GM19193 (cell line): ENCODE measurements around the gene ANO2.

Experiments used
- POLR2A ChIP-seq: IDR thresholded peaks from 4 replicates; pipeline ENCODE4 v1.6.1; 2011; ENCODE audit not compliant: insufficient read depth, insufficient read length; ENCODE audit errors: extremely low read depth

ANO2 gene

GRCh38 chr12:5969156-5969973 is 24.3 kb upstream of the ANO2 start:
- TF ChIP-seq POLR2A, result no peak

GRCh38 chr12:5967645-5968415 is 22.8 kb upstream of the ANO2 start:
- no peak for TF ChIP-seq POLR2A

DNA sequence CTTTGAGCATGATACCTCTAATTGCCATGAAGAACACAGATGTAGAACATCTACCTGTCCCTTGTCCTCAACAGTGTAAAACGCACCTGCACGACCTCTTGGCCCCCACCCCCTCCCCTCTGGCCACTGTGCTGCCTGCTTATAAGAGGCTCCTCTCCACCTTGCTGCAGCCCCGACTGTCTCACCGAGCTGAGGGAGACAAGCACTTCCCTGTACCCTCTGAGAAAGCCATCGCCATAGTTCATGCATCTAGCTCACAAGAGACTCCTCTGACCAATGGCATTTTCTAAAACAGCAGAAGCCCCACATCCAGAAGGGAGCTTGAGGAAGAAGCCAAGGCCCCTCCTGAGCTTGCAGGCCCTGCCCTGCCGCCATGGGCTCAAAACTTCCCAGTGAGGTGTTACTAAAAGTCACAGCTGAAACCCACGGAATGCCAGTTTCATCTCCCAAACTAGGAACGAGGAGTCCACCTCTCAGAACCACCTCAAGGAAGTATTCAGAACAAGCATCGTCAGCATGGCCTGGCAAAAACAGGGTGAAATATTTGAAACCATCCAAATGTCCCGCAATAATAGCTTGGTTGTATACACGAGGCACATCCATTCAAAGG is 21.5 kb upstream of the ANO2 start:
- TF ChIP-seq POLR2A, result no peak

DNA sequence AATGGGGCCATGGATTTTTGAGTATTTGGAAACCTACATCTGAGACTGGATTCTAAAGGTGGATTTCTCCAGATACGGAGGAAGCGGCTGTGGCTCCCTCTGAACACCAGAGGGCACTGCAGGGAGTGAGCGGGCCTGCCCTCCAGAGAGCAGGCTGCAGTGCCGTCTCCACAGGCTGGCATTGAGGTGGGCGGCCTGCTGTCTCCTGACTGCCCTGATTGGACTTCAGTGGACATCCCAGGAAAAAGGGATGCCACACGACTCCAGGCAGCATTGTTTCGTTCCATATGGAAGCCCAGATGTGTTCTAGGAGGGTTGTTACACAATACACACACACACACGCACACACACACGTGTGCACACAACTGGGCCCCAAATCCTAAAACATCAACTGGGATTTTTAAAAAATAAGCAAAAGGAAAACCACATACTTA is 20.9 kb upstream of the ANO2 start:
- TF ChIP-seq POLR2A, result no peak

DNA sequence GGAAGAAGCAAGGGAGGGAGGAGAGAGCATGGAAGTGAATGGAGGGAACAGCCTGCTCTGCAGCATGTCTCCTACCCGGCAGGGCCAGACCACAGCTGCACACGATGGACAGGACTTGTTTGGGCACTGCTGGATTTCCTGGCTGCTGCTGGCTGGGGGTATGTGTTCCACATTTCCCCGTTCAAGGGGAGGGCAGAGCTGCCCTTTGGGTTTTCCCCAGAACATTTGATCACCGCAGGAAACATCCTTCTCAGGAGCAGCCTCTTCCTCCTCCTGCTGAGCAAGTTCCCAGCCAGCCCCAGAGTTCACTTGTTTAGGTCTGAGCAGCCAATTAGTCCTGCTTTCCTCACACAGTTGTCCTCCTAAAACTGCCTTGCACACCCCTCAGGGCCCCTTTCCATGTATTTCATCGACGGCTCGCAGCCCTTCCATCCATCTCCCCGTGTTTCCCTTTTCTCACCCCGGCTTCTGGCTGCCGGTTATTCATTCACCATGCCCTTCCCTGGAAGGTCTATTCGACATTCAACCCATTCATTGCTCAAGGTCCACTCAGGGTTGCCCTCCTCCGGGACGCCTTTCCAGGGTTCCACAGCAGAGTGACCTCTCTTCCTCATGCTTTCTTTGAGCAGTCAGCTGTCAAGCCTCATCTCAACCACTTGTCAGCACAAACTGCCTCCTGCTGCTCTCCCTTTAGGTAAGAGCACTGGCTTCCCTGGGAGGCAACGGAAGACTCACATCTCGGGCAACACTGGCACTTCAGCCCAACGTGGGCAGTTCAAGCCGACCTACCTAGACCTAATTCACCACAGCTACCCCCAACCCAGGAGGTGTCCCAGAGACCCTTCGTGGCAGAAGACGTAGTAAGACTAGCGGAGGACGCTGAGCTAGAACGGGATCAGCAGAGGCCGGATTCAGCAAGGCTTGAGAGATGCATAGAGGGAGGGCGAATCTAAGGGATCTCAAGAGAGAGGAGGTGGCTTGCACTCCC is 20.1 kb upstream of the ANO2 start:
- TF ChIP-seq POLR2A, result no peak

DNA sequence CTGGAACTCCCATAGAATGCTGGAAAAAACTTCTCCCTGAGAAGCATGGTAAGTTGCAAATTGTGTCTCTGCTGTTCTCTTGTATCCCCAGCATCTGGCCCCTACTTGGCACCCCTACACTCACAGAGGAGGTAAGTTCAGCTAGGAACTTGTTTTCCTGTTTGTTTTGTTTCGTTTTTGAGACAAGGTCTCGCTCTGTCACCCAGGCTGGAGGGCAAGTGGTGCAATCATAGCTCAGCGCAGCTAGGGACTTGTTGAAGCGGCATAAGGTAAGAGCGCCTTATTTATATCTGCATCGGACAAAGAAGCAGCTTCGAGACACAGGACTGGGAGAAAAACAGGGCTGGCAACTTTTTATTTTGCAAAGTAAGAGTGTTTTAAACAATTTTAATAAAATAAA is 18.5 kb upstream of the ANO2 start:
- no peak for TF ChIP-seq POLR2A

GRCh38 chr12:5960783-5961182 is 15.7 kb upstream of the ANO2 start:
- no peak for TF ChIP-seq POLR2A

DNA sequence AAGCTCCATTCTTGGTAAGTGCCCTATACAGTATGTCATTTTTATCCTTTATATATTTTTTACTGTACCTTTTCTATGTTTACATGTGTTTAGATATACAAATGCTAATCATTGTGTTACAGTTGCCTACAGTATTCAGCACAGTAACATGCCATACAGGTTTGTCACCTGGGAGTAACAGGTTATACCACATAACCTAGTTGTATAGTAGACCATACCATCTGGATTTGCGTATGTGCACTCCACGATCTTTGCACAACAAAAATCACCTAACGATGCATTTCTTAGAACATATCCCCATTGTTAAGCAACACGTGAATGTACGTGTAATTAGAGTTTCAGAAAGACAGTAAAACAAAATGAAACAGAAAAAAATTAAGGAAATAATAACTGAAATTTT is 11.9 kb upstream of the ANO2 start:
- no peak for TF ChIP-seq POLR2A

DNA sequence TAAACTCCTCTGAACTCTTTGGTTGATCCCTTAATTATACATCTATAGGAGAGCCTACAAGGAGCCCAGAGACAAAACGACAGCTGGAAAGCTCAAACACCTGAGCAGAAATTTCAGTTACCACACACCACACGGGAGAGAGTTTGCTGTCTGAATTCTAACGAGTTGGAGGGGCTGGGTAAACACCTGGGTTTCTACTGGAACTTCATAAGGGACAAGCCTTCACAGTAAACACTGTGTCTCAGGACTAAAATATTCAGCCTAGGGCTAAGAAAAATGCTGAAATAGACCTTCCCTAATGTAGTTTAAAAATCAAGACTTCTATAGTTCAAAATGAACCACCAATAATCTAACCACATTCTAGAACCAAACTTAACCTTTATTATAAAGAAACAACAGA is 9.6 kb upstream of the ANO2 start:
- TF ChIP-seq POLR2A, result no peak

DNA sequence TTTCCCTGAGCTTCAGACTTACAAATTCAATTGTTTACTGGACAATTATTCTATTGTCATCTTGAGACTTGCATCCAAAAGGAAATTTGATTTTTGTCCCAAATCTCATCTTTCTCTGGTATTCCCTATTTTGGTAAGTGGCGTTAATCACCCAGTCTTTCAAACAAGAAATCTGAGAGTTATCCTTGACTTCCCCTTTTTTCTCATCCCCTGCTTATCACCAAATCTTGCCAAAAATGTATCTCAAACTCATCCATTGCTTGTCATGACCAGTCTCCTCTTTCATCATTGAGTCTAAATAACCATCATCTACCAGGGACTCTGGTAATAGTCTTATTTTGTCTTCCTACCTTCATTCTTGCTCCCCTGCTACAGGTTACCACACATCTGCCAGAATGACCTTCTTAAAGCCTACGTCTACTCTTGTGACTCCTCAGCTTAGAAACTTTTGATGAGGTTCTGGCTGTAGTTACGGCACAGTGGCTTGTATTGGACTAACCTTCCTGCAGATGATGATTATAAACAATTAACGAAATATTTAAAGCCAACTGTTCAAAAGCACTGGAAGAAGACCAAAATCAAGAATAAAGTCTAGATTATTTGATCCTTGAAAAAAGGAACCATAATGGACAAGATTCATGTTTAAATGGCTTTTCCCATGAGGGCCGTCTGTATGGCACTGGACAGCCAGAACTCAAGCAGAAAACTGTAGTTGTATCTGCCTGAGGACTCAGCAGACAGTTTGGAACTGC is 9.0 kb upstream of the ANO2 start:
- TF ChIP-seq POLR2A, result no peak

GRCh38 chr12:5952031-5952430 is 7.0 kb upstream of the ANO2 start:
- no peak for TF ChIP-seq POLR2A

DNA sequence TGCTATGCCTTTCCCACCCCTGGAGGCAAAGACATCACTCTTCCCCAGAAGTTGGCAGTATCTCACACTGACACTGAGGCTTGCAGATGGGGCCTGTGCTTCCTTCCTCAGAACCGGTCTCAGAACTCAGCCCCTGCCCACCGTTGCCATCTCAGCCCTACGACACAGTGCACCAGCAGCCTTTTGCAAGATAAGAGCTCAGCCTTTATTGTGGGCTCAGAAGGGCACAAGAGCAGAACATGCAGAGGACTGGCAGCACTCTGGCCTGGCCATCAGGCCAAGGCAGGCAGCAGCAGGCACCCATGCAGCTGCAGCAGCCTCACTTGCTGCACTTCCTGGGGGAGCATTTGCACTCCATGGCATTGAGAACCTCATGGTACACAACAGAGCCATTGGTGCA is 3.6 kb upstream of the ANO2 start:
- no peak for TF ChIP-seq POLR2A

DNA sequence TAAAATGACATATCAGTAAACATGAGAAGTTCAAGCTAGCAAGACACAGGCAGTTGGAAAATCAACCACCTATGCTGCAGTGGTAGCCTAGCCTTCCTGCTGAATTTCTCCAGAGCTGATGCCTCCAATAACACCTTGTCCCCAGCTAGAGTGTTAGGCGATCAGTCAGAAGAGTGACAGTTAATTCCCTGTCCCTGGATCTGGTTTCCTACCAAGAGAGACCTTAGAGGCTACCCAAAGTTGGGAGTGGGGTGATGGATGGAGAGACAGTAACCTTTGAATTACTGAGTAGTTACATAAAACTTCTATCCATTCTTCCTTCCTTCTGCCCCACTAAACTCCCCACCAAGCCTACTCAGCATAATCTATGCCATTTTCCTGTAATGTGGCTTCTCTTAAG is 1.9 kb upstream of the ANO2 start:
- no peak for TF ChIP-seq POLR2A

DNA sequence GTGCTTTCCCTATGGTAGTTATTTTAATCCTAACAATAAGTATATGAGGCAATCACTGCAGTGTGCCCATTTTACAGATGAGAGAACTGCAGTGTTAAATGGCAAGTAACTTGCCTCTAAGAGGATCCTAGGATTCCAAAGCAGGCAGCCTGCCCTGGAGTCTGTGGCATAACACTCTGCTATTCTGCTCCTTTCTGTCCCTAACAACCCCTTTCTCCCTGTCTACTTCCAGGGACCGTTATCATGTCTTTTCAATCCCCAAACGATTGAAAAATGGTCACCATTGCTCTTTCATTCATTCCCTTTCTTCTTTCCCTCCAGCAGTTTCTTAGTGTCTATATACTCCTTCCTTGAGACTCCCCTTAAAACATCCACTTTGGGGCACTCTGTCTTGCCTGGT is 1.3 kb upstream of the ANO2 start:
- TF ChIP-seq POLR2A, result no peak

GRCh38 chr12:5944688-5945070 is 380 bp downstream of the ANO2 start:
- TF ChIP-seq POLR2A, result no peak

DNA sequence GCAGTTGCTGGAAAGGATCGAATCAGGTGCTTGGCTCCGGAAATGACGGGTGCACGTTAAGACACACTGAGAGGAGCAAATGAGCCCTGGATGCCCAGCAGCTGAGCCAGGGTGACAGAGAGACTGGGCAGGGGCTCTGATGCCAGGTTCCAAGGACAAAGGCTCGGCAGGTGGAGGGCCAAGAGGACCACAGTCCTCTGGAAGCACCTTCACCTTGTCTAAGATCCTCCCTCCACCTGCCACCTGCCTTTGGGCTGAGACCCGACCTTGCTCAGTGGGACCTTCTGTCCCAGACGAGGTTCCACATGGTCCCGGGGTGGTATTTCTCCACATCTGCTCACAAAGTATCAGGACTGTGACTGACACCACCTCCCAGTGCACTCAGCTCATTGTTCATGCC is 1.0 kb downstream of the ANO2 start:
- TF ChIP-seq POLR2A, result no peak
